GM06990 (cell line): Measurements from ENCODE around the gene DIAPH1.

Experiments used
- DNase-seq: peaks from one replicate; pipeline ENCODE4 v3.0.0-alpha.2; 2011; ENCODE audit not compliant: insufficient read length; ENCODE audit errors: extremely low read depth
- H3K27me3 ChIP-seq: replicated peaks from 2 replicates; pipeline ENCODE4 v1.6.0; 2011; ENCODE audit warnings: low read length; ENCODE audit not compliant: control insufficient read depth, insufficient read depth
- H3K36me3 ChIP-seq: 2 replicates; pipeline ENCODE4 v1.5.1; 2011; ENCODE audit warnings: low read length; ENCODE audit not compliant: control insufficient read depth, insufficient read depth
- H3K4me3 ChIP-seq: replicated peaks from 2 replicates; pipeline ENCODE4 v1.5.1; 2011; ENCODE audit warnings: low read depth, mild to moderate bottlenecking, control low read depth, low read length
- CTCF ChIP-seq: IDR thresholded peaks from 2 replicates; pipeline ENCODE4 v1.5.1; 2011; ENCODE audit warnings: low read length, control low read depth, mild to moderate bottlenecking, inconsistent platforms; ENCODE audit not compliant: insufficient read depth, poor library complexity, severe bottlenecking

DIAPH1 gene

GRCh38 chr5:141628175-141628788 is 9.5 kb upstream of the DIAPH1 start:
- no peak for TF ChIP-seq CTCF
- Histone ChIP-seq H3K36me3 (peaks cover 35% of the 10 kb centered on the region), H3K4me3 (no peak overlapping the region), H3K27me3 (no peaks in the 10 kb centered on the region)
- DNase-seq: no peak

- TF ChIP-seq CTCF: no peak
- Histone ChIP-seq H3K4me3 (no peak overlapping the region), H3K36me3 (peaks cover 26% of the 10 kb centered on the region), H3K27me3 (no peaks in the 10 kb centered on the region)
- no peak for DNase-seq
Observed at GRCh38 chr5:141623611-141624010, 4.8 kb upstream of the DIAPH1 start.

GRCh38 chr5:141623186-141623585 is 4.4 kb upstream of the DIAPH1 start:
- Histone ChIP-seq H3K4me3 (no peak overlapping the region), H3K27me3 (no peaks in the 10 kb centered on the region), H3K36me3 (peaks cover 22% of the 10 kb centered on the region)
- DNase-seq: peak; percentile 48
- TF ChIP-seq CTCF: no peak

GRCh38 chr5:141618030-141618803 is 583 bp downstream of the DIAPH1 start:
- no peak for DNase-seq
- peak overlapping the region; percentile 81 for H3K4me3 ChIP-seq
- no peak for TF ChIP-seq CTCF

GRCh38 chr5:141617682-141618029 is 1.1 kb downstream of the DIAPH1 start:
- H3K27me3 ChIP-seq: no peaks in the 10 kb centered on the region
- peak overlapping the region; percentile 81 for H3K4me3 ChIP-seq
- peaks cover 5% of the 10 kb centered on the region for H3K36me3 ChIP-seq
- DNase-seq: no peak
- no peak for TF ChIP-seq CTCF

More at GRCh38 chr5:141618030-141618803, 583 bp downstream of the DIAPH1 start:
- peaks cover 5% of the 10 kb centered on the region for H3K36me3 ChIP-seq
- no peaks in the 10 kb centered on the region for H3K27me3 ChIP-seq

GRCh38 chr5:141617128-141617527 is 1.7 kb downstream of the DIAPH1 start:
- peak overlapping the region; percentile 81 for H3K4me3 ChIP-seq
- no peaks in the 10 kb centered on the region for H3K27me3 ChIP-seq
- DNase-seq: no peak
- no peak for TF ChIP-seq CTCF
- H3K36me3 ChIP-seq: peaks cover 5% of the 10 kb centered on the region
